Esophagus muscularis mucosa (tissue), 4 donors: Measurements from ENCODE around the gene ZNF66.
"Not testable (repeated sequence)": the region's sequence is repeated elsewhere in the genome, so short reads cannot be mapped to it uniquely, and the experiment has no call there.

Experiments
- EP300 ChIP-seq: sonication (generic); formaldehyde crosslinking; IDR thresholded peaks from one replicate; pipeline ENCODE4 v1.6.1; 2017; ENCODE audit warnings: antibody characterized with exemption
- POLR2A ChIP-seq: fragments of 450-650 bp; IDR thresholded peaks from one replicate; pipeline ENCODE4 v1.6.1; 2017; ENCODE audit warnings: antibody characterized with exemption, moderate library complexity, mild to moderate bottlenecking, low read depth
- POLR2AphosphoS5 ChIP-seq, 2 donors: sonication (generic); formaldehyde crosslinking; IDR thresholded peaks; one replicate each; pipeline ENCODE4 v1.6.1; 2017; ENCODE audit warnings: antibody characterized with exemption in 2 of 2
- TF ChIP-seq, protein P1 (sequence below), 3 experiments: fragments of 200-600 bp in 2 of 3; fragments of 450-650 bp in 1 of 3; sonication (generic) in 2 of 3; IDR thresholded peaks; one replicate each; pipeline ENCODE4 v1.5.1; 2017 to 2019; ENCODE audit warnings: antibody characterized with exemption in 3 of 3, mild to moderate bottlenecking in 2 of 3, moderate library complexity in 1 of 3

DNA sequence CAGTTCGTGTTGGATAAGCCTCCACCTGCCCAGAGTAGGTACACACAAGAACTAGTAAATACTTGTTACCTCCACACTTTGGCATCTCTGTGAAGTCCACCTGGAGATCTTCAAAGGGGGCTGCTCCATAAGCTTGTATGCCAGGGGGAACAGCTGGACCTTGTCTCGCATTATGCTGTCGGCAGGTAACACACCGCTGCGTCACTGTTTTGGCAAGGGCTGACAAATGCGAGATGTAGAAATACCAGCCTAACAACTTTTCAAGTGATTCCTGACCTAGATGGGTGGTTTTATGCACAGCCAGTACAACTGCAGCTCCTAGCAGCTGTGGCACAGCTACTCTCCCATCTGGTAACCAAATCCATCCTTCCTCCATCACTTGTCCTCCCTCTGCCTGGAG, 25.9 kb upstream of the ZNF66 start:
- TF ChIP-seq, protein P1, sequence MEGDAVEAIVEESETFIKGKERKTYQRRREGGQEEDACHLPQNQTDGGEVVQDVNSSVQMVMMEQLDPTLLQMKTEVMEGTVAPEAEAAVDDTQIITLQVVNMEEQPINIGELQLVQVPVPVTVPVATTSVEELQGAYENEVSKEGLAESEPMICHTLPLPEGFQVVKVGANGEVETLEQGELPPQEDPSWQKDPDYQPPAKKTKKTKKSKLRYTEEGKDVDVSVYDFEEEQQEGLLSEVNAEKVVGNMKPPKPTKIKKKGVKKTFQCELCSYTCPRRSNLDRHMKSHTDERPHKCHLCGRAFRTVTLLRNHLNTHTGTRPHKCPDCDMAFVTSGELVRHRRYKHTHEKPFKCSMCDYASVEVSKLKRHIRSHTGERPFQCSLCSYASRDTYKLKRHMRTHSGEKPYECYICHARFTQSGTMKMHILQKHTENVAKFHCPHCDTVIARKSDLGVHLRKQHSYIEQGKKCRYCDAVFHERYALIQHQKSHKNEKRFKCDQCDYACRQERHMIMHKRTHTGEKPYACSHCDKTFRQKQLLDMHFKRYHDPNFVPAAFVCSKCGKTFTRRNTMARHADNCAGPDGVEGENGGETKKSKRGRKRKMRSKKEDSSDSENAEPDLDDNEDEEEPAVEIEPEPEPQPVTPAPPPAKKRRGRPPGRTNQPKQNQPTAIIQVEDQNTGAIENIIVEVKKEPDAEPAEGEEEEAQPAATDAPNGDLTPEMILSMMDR (IDR thresholded peaks at IDR 0.05): not testable (repeated sequence)
- not testable (repeated sequence) for TF ChIP-seq POLR2AphosphoS5 (IDR thresholded peaks at IDR 0.05); POLR2A; EP300
